GM12872 (cell line): ENCODE data around the gene RNU6-9.

Experiments used
- TF ChIP-seq, protein P1 (sequence below): IDR thresholded peaks from 3 replicates; pipeline ENCODE4 v1.5.1; 2011; ENCODE audit warnings: low read depth, mild to moderate bottlenecking, low read length, moderate library complexity; ENCODE audit not compliant: insufficient read depth

RNU6-9 gene

DNA sequence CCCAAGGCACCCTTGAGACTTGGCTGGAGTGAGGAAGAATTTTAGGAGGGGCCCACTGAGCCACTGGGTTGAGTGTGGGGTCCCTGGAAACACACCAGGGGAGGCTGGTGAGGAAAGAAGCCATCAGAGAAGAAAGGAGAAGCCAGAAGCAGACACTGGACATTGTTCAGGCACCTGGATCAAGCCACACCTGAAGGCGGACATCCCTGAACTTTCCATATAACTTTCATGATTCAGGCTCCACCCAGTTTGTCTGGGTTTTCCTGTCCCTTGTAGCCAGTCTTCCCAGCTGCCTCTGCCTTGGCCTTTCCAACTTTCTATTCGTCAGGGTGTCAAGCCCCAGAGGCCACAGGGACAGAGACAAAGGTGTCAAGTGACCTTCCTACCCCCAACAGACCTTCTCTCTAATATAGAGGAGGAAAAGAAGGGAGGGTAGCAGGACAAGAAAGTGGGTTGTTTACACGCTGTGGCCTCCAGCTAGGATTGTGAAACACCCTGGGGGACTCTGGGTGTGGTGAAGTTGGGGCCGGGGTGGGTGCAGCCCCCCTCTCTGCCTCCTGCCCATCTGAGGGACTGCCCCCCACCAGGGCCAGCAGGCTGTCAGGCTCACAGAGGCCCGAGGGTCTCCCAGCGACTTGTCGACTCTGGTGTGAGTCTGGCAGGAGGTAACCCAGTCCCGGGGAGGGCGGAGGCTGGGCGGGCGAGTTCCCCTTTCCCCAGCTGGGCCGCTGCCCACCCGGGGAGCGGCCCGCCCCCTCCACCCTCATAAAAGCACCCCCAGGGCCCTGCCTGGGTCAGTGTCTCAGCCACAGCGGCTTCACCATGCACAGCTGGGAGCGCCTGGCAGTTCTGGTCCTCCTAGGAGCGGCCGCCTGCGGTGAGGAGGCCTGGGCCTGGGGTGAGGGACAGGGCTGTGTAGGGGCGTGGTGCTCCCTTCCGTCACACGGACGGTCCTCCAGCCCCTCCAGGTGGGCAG is 34.1 kb upstream of the RNU6-9 start, which contains the start of gene CFD:
TSS of gene CFD (plus strand) at position 797 of the 976 bp plus-strand sequence. CDS start at position 823, 26 bp downstream.
- TF ChIP-seq, protein P1, sequence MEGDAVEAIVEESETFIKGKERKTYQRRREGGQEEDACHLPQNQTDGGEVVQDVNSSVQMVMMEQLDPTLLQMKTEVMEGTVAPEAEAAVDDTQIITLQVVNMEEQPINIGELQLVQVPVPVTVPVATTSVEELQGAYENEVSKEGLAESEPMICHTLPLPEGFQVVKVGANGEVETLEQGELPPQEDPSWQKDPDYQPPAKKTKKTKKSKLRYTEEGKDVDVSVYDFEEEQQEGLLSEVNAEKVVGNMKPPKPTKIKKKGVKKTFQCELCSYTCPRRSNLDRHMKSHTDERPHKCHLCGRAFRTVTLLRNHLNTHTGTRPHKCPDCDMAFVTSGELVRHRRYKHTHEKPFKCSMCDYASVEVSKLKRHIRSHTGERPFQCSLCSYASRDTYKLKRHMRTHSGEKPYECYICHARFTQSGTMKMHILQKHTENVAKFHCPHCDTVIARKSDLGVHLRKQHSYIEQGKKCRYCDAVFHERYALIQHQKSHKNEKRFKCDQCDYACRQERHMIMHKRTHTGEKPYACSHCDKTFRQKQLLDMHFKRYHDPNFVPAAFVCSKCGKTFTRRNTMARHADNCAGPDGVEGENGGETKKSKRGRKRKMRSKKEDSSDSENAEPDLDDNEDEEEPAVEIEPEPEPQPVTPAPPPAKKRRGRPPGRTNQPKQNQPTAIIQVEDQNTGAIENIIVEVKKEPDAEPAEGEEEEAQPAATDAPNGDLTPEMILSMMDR = no peak

DNA sequence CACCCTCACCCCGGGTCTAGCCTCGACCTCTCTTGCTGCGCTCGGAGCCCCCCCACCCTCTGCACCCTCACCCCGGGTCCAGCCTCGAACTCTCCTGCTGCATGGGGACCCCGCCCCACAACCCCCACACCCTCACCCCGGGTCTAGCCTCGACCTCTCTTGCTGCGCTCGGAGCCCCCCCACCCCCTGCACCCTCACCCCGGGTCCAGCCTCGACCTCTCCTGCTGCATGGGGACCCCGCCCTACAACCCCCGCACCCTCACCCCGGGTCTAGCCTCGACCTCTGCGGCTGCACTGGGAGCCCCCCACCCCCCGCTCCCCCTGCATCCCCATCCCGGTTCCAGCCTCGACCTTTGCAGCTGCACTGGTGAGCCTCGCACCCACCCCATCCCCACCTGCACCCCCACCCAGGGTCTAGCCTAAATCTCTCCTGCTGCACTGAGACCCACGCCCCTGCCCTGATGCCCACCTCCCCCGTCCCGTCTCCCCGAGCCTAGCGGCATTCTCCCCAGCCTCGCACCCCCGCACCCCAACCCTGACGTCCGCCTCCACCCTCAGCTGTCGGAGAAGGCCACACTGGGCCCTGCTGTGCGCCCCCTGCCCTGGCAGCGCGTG is 32.0 kb upstream of the RNU6-9 start:
- TF ChIP-seq, protein P1 = no peak

DNA sequence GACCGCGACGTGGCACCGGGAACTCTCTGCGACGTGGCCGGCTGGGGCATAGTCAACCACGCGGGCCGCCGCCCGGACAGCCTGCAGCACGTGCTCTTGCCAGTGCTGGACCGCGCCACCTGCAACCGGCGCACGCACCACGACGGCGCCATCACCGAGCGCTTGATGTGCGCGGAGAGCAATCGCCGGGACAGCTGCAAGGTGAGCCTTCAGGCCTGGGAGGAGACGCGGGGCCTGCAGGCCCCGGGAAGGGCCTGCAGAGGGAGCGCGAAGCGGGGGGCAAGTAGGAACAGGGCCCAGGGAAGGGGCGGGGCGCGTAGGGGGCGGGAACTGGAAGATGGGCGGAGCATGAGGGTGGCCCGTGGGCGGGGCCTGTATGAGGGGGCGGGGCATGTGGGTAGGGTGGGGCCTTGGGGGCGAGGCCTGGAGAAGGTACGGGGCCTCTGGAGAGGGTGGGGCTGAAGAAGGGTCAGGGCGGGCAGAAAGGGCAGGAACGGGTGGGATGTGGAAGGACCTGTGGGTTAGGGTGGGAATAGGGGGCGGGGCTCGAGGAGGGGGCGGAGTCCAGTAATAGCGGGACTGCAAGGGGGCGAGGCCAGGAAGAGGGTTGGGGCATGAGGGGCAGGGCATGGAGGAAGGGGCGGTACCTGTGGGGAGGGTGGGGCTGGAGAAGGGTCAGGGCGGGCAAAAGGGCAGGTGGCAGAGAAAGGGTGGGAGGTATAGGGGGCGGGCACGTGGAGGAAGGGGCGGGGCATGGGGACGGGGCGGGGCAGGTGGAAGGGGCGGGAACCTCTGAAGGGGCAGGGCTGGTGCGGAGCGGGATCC is 31.3 kb upstream of the RNU6-9 start:
- TF ChIP-seq, protein P1 = peak; percentile 29; the same call in 1 of the 3 replicates

DNA sequence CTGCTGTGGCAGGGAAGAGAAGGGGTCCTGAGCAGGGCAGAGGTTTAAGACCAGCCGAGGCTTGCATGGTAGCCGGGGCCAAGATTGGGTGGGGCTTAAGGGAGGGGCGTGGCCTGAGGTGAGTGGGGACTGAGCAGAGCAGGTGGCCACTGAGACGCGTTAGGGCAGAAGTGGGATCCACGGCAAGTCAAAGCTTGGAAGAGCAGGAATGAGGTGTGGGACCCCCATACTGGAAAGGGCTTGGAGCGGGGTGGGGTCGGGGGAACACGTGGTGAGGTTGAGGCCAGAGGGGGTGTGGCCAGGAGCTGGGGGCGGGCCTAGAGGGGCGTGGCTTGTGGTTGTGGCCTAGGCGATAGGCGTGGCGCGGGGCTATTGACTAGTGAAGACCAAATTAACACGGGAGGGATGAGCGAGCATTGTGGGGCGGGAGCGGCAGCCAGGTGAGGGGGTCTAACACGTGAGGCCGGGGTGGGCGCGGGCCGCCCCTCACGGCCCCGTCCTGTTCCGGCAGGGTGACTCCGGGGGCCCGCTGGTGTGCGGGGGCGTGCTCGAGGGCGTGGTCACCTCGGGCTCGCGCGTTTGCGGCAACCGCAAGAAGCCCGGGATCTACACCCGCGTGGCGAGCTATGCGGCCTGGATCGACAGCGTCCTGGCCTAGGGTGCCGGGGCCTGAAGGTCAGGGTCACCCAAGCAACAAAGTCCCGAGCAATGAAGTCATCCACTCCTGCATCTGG is 30.5 kb upstream of the RNU6-9 start:
- TF ChIP-seq, protein P1 = no peak

DNA sequence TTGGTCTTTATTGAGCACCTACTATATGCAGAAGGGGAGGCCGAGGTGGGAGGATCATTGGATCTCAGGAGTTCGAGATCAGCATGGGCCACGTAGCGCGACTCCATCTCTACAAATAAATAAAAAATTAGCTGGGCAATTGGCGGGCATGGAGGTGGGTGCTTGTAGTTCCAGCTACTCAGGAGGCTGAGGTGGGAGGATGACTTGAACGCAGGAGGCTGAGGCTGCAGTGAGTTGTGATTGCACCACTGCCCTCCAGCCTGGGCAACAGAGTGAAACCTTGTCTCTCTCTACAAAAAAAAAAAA is 30.0 kb upstream of the RNU6-9 start:
- TF ChIP-seq, protein P1 = no peak

DNA sequence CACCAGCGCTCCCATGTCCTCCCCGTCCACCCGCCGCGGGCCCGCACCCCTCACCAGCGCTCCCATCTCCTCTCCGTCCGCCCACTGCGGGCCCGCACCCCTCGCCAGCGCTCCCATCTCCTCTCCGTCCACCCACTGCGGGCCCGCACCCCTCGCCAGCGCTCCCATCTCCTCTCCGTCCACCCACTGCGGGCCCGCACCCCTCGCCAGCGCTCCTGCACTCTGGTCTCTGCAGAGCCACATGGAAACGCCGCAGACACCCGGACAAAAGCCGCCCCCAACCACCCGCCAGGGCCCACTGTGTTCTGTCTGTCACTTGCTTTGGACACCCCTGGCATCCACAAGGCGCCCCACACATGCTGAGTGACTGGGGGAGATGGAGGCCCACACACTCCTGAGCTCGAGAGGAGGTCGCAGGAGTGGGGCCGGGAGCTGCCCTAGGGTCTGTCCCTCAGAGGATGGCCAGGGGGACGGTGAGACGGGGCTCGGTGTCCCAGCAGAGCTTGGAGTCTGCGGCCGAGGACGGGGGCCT is 26.4 kb upstream of the RNU6-9 start:
- TF ChIP-seq, protein P1 = no peak
